ENCODE data around the gene AP1B1.
"Not testable (repeated sequence)": the region's sequence is repeated elsewhere in the genome, so short reads cannot be mapped to it uniquely, and the experiment has no call there.

Gene AP1B1

GRCh38 chr22:29348956-29349355, 39.4 kb downstream of the AP1B1 start:
- TF ChIP-seq CTCF (IDR thresholded peaks at IDR 0.05; ENCODE audit: insufficient read depth, low read depth, low read length, missing control alignments), result no peak
- no peak overlapping the region for H3K4me3 ChIP-seq (ENCODE audit: low read length)
- DNase-seq (ENCODE audit: low read depth), result peak; percentile 89

GRCh38 chr22:29348041-29348440, 40.3 kb downstream of the AP1B1 start:
- no peak for TF ChIP-seq CTCF (IDR thresholded peaks at IDR 0.05; ENCODE audit: insufficient read depth, low read depth, low read length, missing control alignments)
- DNase-seq (ENCODE audit: low read depth), result no peak
- H3K4me3 ChIP-seq (ENCODE audit: low read length), result no peak overlapping the region

GRCh38 chr22:29346659-29347058, 41.7 kb downstream of the AP1B1 start:
- no peak for TF ChIP-seq CTCF (IDR thresholded peaks at IDR 0.05; ENCODE audit: insufficient read depth, low read depth, low read length, missing control alignments)
- DNase-seq (ENCODE audit: low read depth), result no peak

GRCh38 chr22:29345932-29346331, 42.4 kb downstream of the AP1B1 start:
- H3K4me3 ChIP-seq (ENCODE audit: low read length), result no peak overlapping the region
- no peak for TF ChIP-seq CTCF (IDR thresholded peaks at IDR 0.05; ENCODE audit: insufficient read depth, low read depth, low read length, missing control alignments)
- no peak for DNase-seq (ENCODE audit: low read depth)

More at GRCh38 chr22:29346659-29347058, 41.7 kb downstream of the AP1B1 start:
- no peak overlapping the region for H3K4me3 ChIP-seq (ENCODE audit: low read length)

- H3K4me3 ChIP-seq (ENCODE audit: low read length); DNase-seq (ENCODE audit: low read depth): not testable (repeated sequence)
Measured at GRCh38 chr22:29344889-29345288, 43.5 kb downstream of the AP1B1 start.

- no peak overlapping the region for H3K4me3 ChIP-seq (ENCODE audit: low read length)
- peak; percentile 95 for DNase-seq (ENCODE audit: low read depth)
Measured at GRCh38 chr22:29344137-29344536, 44.2 kb downstream of the AP1B1 start.

GRCh38 chr22:29343313-29343805, 45.0 kb downstream of the AP1B1 start:
- no peak for TF ChIP-seq CTCF (IDR thresholded peaks at IDR 0.05; ENCODE audit: insufficient read depth, low read depth, low read length, missing control alignments)
- H3K4me3 ChIP-seq (ENCODE audit: low read length), result no peak overlapping the region
- peak; percentile 66 for DNase-seq (ENCODE audit: low read depth)

More at GRCh38 chr22:29344137-29344536, 44.2 kb downstream of the AP1B1 start:
- no peak for TF ChIP-seq CTCF (IDR thresholded peaks at IDR 0.05; ENCODE audit: insufficient read depth, low read depth, low read length, missing control alignments)
